Astrocyte of the hippocampus (primary cell): ENCODE results near the gene SIDT2.
A peak's percentile ranks its signal among the peaks of the same experiment; 100 is the strongest.
"Not testable (repeated sequence)": the region's sequence is repeated elsewhere in the genome, so short reads cannot be mapped to it uniquely, and the experiment has no call there.

Source experiments
- DNase-seq: peaks from one replicate; pipeline ENCODE4 v3.0.0; 2011; ENCODE audit warnings: low read depth, low spot score

SIDT2 gene

GRCh38 chr11:117178210-117179034 is at the start of gene SIDT2:
Gene SIDT2, plus strand, starts transcription at chr11:117178743. Its CDS starts 521 bp downstream, at chr11:117179264.
- peak; percentile 98 for DNase-seq

GRCh38 chr11:117130396-117130795 is 48.1 kb upstream of the SIDT2 start:
- DNase-seq: not testable (repeated sequence)

- DNase-seq: no peak
Measured at GRCh38 chr11:117130879-117131278, 47.7 kb upstream of the SIDT2 start.

- no peak for DNase-seq
Measured at GRCh38 chr11:117134431-117134830, 44.1 kb upstream of the SIDT2 start.

GRCh38 chr11:117134979-117135378 is 43.6 kb upstream of the SIDT2 start:
- not testable (repeated sequence) for DNase-seq

- DNase-seq: not testable (repeated sequence)
Measured at GRCh38 chr11:117137223-117138086, 41.1 kb upstream of the SIDT2 start.

GRCh38 chr11:117143390-117143789 is 35.2 kb upstream of the SIDT2 start:
- DNase-seq: peak; percentile 69

GRCh38 chr11:117143871-117144476 is 34.6 kb upstream of the SIDT2 start, which contains the start of gene PAFAH1B2:
Gene PAFAH1B2, plus strand, starts transcription at chr11:117144287. Its CDS starts 8,161 bp downstream, at chr11:117152448.
- peak; percentile 98 for DNase-seq

GRCh38 chr11:117144477-117145392 is 33.8 kb upstream of the SIDT2 start:
- peak; percentile 87 for DNase-seq

GRCh38 chr11:117145393-117145761 is 33.2 kb upstream of the SIDT2 start:
- DNase-seq: peak; percentile 65

GRCh38 chr11:117146521-117146920 is 32.0 kb upstream of the SIDT2 start:
- DNase-seq: peak; percentile 59

GRCh38 chr11:117152066-117152465 is 26.5 kb upstream of the SIDT2 start:
- DNase-seq: no peak

- DNase-seq: no peak
Measured at GRCh38 chr11:117154468-117154867, 24.1 kb upstream of the SIDT2 start.

- no peak for DNase-seq
Measured at GRCh38 chr11:117157507-117157906, 21.0 kb upstream of the SIDT2 start.

GRCh38 chr11:117159892-117160291 is 18.7 kb upstream of the SIDT2 start:
- DNase-seq: no peak

- no peak for DNase-seq
Measured at GRCh38 chr11:117160826-117161225, 17.7 kb upstream of the SIDT2 start.

GRCh38 chr11:117166491-117166890 is 12.1 kb upstream of the SIDT2 start:
- no peak for DNase-seq

GRCh38 chr11:117169736-117170135 is 8.8 kb upstream of the SIDT2 start:
- no peak for DNase-seq

GRCh38 chr11:117170210-117170609 is 8.3 kb upstream of the SIDT2 start:
- no peak for DNase-seq

GRCh38 chr11:117171007-117171403 is 7.5 kb upstream of the SIDT2 start:
- no peak for DNase-seq
